ENCODE data around the gene PRKCA.

DNA sequence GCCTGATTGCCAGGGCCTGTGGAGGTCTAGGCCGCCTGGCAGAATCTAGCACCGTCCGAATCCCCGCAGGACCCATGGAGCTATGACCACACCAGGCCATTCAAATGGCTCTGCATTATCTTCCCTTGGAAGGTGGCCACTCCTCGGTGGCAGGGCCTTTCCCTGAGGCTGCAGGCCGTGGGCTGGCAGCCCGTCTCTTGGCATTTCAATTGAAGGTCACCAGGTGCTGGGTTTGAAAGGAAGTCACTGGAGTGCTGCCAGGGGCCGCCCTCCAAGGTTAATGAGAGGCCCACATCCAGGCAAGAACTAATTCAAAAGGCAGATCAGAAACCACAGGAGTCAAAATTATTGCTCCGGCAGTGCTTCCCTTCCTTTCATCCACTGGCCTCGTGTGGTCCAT, 504.8 kb downstream of the PRKCA start:
- TF ChIP-seq, protein P1, sequence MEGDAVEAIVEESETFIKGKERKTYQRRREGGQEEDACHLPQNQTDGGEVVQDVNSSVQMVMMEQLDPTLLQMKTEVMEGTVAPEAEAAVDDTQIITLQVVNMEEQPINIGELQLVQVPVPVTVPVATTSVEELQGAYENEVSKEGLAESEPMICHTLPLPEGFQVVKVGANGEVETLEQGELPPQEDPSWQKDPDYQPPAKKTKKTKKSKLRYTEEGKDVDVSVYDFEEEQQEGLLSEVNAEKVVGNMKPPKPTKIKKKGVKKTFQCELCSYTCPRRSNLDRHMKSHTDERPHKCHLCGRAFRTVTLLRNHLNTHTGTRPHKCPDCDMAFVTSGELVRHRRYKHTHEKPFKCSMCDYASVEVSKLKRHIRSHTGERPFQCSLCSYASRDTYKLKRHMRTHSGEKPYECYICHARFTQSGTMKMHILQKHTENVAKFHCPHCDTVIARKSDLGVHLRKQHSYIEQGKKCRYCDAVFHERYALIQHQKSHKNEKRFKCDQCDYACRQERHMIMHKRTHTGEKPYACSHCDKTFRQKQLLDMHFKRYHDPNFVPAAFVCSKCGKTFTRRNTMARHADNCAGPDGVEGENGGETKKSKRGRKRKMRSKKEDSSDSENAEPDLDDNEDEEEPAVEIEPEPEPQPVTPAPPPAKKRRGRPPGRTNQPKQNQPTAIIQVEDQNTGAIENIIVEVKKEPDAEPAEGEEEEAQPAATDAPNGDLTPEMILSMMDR (IDR thresholded peaks at IDR 0.05) = no peak
- TF ChIP-seq POLR2A (IDR thresholded peaks at IDR 0.05) (no peak), EP300 (IDR thresholded peaks at IDR 0.05) (no peak)
